Measurements from ENCODE around the gene TNRC18.
"Not testable (repeated sequence)": the region's sequence is repeated elsewhere in the genome, so short reads cannot be mapped to it uniquely, and the experiment has no call there.

TNRC18 gene

DNA sequence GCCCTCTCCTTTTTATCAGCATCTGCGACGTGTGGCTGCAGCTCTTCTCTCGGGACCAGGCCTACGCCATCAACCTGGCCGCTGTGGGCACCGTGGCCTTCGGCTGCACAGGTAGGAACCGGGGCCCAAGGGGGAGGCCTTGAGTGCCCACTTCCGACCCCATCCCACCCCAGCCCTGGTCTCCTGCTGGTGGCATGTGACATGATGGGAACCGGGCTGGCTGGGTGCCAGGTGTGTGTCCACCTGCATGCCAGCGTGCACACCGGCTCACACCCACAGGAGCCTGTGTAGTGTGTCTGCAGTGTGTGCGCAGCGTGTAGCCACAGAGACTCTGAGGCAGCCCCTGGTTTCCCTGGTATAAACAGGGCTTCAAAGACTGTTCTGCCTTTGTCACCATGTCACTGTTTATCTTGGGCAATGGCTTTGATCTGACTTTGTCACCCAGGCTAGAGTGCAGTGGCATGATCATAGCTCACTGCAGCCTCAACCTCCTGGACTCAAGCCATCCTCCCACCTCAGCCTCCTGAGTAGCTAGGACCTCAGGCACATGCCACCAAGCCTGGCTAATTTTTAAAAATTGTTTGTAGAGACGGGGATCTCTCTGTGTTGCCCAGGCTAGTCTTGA lies 131.8 kb downstream of the TNRC18 start:
- DNase-seq; in situ Hi-C loops (cut with HindIII; ENCODE audit: low pct_ligation_motif_present, low pct_unique_long_range_greater_than_20kb, low sequenced_read_pairs): not testable (repeated sequence)

DNA sequence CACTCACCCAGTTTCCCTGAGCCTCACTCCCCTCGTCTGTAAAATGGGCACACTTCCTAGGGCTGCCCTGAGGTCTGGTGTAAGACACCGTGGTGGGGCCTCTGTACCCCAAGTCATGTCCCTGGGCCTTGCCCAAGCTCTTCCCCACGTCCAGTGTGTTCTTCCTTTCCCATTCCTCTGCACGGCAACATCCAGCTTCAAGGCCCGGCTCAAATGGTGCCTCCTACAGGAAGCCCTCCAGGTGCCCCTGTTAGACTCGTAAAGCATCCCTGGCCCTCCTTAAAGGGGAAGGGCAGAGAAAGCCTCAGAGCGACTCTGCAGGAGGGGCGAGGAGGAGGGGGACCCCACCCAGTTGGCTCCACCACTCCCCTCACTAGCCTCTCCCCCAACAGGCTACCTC lies 132.3 kb downstream of the TNRC18 start:
- in situ Hi-C loops (cut with HindIII; ENCODE audit: low pct_ligation_motif_present, low pct_unique_long_range_greater_than_20kb, low sequenced_read_pairs) = no loop called here
- DNase-seq = no peak

DNA sequence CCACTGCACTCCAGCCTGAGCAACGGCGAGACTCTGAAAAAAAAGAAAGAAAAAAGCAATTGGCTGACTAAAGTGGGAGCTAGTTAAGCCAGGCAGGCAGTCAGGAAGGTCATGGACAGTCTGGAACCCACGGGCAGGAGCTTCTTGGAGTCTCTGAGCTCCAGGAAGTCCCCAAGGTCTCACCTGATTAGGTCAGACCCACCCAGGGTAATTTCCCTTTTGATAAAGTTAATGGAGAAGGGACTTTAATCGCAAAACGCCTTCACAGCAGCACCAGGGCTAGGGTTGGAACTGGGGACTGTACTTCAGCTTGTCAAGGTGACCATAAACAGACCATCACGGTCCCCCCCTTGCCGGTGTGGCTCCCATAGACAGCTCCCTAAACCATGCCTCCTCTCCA lies 134.3 kb downstream of the TNRC18 start:
- in situ Hi-C loops (cut with HindIII; ENCODE audit: low pct_ligation_motif_present, low pct_unique_long_range_greater_than_20kb, low sequenced_read_pairs) = no loop called here
- no peak for DNase-seq

DNA sequence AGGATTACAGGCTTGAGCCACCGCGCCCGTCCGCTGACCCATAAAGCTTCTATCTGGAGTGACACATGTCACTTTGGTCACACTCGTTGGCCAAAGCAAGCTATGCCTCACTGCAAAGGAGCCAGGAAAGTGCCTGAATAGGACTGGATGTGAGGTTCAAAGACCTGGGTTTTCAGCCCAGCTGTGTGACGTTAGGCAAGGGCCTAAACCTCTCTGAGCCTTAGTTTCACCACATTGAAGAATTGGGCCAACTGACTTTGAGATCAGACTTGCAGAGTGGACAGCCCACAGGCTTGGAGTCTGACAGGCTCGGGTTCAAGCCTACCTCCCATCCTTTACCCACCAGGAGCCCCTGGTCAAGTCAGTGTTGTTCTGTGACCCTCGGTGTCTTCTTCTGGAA lies 135.1 kb downstream of the TNRC18 start:
- DNase-seq; in situ Hi-C loops (cut with HindIII; ENCODE audit: low pct_ligation_motif_present, low pct_unique_long_range_greater_than_20kb, low sequenced_read_pairs): not testable (repeated sequence)

DNA sequence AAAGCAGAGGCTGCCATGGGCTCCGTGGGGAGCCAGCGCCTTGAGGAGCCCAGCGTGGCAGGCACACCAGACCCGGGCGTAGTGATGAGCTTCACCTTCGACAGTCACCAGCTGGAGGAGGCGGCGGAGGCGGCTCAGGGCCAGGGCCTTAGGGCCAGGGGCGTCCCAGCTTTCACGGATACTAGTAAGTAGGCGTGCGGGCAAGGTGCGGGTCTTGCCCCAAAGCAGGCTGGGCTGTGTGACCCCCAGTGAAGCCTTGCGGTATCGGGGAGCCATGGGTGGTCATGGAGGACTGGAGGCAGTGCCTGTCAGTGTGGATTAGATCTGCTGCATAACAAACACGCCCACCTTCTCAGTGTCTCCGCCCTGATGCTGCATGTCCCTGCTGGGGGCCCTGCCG lies 135.8 kb downstream of the TNRC18 start:
- in situ Hi-C loops (cut with HindIII; ENCODE audit: low pct_ligation_motif_present, low pct_unique_long_range_greater_than_20kb, low sequenced_read_pairs) = no loop called here
- DNase-seq = no peak

DNA sequence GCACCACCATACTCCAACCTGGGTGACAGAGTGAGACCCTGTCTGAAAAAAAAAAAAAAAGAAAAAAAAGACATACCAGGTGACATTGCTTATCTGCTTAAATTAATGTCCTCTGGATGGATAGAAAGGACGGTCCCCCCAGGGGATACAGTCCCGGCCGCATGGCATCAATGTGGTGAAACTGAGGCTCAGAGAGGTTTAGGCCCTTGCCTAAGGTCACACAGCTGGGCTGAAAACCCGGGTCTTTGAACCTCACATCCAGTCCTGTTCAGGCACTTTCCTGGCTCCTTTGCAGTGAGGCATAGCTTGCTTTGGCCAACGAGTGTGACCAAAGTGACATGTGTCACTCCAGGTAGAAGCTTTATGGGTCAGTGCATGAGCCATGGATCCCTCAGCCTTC lies 136.3 kb downstream of the TNRC18 start:
- DNase-seq; in situ Hi-C loops (cut with HindIII; ENCODE audit: low pct_ligation_motif_present, low pct_unique_long_range_greater_than_20kb, low sequenced_read_pairs): not testable (repeated sequence)

DNA sequence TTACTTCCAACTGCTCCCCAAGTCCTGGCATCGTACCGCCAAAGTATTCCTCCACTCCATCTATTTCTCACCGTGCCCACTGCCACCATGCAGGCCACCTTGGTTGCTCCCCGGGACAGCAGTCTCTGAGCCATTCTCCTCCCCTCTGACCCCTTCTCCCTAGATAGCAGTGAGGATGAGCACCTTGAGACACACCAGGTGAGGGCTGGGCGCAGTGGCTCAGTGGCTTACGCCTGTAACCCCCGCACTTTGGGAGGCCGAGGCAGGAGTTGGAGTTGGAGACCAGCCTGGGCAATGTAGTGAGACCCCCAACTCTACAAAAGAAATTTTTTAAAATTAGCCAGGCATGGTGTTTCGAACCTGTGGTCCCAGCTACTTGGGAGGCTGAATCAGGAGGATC lies 136.7 kb downstream of the TNRC18 start:
- no peak for DNase-seq
- in situ Hi-C loops (cut with HindIII; ENCODE audit: low pct_ligation_motif_present, low pct_unique_long_range_greater_than_20kb, low sequenced_read_pairs) = no loop called here

DNA sequence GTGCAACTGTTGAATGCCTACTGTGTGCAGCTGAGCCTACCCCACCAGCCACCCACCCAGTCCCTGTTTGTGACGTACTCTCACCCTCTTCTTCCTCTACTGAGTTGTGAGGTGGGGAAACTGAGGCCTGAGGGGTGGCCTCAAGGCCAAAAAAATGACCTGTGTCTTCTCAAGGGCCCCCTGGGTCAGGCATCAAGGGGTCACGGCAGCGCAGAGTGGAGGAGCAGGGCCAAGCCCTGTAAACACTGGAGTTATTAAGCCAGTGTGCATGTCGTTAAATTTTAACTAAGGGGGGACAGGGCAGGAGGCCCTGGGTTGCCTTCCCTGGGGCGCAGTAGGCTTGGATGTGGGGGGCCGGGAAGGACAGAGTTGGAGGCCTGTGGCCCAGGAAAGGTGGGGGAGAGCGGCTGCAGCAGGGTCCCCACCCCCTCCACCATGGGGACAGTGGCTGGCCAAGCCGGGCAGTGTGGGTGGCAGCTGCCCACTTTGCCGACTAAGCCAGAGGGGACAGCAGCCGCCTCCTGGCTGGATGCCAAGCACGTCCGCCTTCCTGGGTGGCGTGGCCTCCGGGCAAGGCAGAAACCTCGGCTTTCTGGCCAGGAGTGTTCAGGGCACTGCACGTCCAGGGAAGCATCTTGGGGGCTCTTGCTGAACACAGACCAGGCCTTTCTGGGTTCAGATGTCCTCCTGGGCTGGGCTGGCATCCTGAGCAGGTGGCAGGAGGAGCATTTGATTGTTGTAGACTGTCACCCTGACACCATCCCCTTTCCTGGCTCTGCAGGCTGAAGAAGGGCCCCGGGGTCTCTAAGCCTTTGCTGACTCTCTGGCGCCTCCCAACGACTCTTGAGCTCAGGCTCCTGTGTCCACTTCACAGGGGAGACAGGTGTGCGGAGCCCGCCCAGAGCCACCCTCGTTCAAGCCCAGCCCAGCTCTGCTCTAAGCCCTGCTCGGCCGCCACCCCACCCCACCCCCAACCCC lies 139.0 kb downstream of the TNRC18 start:
- in situ Hi-C loops (cut with HindIII; ENCODE audit: low pct_ligation_motif_present, low pct_unique_long_range_greater_than_20kb, low sequenced_read_pairs) = no loop called here
- DNase-seq = peak; percentile 71

DNA sequence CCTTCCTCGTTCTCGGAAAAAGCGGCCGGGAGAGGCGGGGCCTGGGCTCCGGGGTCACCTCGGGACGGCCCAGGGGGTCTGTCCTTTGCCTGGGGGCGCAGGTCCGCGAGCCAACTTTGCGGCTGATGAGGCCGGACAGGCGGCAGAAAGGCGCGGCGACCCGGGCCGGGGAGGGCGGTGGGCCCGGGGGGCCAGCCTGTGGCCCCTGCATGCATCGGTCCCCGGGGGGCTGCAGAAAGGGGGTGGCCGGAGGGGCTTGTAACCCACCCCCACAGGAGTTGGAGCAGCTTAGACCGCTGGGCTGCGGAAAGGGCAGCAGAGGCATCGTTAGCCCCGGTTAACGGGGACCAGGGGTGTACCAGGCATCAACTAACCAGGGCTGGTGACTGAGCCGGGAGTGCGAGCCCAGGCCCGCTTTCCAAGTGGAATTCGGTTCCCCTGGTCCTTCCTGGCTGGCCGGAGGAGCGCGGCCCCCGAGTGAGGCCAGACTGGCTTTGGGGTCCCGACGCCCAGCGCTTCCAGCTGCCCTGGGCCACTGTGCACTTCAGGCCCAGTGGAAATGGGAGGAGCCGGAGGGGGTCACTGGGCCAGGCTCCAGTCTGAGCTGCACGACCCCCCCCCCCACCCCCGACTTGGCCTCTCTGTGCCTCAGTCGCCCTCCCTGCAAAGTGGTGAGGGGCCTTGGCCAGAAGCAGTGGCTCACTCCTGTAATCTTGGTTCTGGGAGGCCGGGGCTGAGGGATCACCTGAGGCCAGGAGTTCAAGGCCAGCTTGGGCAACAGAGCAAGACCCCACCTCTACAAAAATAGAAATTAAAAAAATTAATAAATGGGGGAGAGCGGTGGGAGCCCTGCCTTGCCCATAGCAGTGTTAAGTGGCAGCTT lies 140.0 kb downstream of the TNRC18 start:
- peak; percentile 32 for DNase-seq
- in situ Hi-C loops (cut with HindIII; ENCODE audit: low pct_ligation_motif_present, low pct_unique_long_range_greater_than_20kb, low sequenced_read_pairs) = no loop called here

DNA sequence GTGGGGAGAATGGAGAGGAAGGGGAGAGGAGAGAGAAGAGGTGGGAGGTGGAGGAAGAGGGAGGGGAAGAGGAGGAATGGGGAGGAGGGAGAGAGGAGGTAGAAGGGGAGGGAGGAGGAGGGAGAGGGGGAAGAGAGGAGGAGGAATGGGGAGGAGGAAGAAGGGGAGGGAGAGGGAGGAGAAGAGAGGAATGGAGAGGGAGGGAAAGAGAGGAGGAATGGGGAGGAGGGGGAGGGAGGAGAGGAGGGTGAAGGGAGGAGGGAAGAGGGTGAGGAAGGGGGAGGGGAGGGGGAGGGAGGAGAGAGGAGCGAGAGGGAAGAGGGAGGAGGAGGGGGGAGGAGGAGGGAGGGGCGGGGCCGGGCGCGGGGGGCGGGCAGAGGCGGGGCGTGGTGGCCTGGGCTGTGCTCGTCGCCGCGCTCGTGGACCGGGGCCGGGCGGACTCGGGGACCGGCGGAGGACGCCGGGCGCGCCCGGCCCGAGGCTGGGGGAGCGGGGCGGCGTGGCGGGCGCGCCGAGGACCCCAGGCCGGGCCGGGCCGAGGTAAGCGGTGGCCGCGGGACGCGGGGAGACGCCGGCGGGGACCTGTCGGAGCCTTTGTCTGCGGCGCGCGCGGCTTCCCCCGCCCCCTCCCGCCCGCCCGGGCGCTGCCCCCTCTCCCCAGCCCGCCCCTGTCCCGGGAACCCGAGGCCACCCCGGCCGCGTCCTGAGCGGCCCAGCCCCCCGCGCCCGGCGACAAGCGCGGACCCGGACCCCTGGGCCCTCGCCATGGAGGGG lies 140.9 kb downstream of the TNRC18 start, which contains the start of gene SLC29A4:
SLC29A4 (plus strand) TSS at position 401 of the 774 bp plus-strand sequence. CDS start 4,874 bp downstream, outside the sequence.
- in situ Hi-C loops (cut with HindIII; ENCODE audit: low pct_ligation_motif_present, low pct_unique_long_range_greater_than_20kb, low sequenced_read_pairs) = no loop called here
- DNase-seq = no peak

DNA sequence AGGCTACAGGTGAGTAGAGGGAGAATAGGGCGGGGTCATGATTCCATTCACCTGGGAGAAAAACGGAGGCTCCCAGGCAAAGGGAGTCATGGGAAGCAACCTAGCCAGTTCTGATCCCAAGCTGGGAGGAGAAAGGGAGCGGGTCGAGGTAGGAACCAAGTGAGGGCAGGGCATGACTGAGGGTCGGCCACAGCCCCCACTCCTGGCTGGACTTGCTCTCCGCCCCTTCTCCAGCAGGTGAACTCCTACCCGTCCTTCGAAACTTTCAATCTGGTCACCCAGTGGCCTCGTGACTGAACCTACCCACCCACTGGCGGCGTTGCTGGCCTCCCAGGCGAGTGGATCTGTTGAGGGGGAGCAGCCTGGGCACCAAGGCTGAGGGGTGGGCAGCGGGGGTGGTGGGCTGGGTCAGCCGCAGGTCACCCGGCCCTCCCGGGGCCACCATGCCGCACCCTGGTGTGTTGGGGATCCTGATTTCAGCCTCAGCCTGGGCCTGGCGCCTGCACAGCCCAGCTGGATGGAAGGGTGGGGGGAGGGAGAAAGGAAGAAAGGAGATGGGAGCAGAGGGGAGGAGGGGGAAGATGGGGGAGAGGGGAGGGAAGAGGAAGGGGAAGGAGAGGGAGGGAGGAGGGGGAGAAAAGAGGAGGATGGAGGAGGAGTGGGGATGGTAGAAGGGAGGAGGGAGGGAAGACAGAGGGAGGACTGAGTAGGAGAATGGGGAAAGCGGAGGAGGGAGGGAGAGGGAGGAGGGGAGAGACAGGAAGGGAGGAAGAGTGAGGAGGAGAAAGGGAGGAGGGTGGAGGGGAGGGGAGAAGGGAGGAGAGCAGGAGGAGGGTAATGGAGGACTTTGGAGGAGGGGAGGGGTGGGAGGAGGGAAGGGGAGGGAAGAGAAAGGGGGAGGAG lies 141.8 kb downstream of the TNRC18 start:
- in situ Hi-C loops (cut with HindIII; ENCODE audit: low pct_ligation_motif_present, low pct_unique_long_range_greater_than_20kb, low sequenced_read_pairs); DNase-seq: not testable (repeated sequence)

DNA sequence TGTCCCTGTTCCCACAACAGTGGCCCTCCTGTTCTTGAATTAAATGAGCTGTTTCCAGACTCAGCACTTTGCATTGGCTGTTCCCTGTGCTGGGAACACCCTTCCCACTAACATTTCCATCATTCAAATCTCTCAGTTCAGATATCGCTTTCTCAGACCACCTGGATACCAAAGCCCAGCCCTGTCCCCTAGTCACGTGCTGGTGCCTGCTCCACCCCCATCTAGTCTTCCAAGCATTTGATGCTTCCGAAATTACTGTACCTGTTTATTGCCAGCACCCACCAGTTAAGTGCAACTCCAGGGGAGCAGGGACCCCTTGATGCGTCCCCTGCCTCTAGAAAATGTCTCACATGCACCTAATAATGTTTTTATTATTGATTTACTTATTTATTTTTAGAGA lies 143.9 kb downstream of the TNRC18 start:
- DNase-seq = no peak
- in situ Hi-C loops (cut with HindIII; ENCODE audit: low pct_ligation_motif_present, low pct_unique_long_range_greater_than_20kb, low sequenced_read_pairs) = no loop called here

DNA sequence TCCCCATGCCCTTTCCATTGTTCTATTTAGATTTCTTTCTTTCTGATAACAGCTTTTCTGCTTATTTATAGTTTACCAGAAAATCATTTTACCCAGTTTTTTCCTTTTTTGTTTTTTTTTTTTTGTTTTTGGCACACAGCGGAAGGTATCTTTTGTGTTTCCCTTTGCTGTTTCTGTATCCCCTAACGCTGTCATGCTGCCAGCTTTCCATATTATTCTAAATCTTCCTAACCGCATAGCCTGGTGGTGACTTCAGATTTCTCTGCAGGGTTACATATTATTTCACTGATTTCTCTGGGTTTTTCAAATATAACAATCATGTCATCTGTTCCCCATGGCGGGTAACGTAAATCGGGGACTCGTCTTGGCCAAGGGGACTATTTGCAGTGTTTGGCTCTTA lies 144.9 kb downstream of the TNRC18 start:
- in situ Hi-C loops (cut with HindIII; ENCODE audit: low pct_ligation_motif_present, low pct_unique_long_range_greater_than_20kb, low sequenced_read_pairs) = no loop called here
- DNase-seq = no peak

DNA sequence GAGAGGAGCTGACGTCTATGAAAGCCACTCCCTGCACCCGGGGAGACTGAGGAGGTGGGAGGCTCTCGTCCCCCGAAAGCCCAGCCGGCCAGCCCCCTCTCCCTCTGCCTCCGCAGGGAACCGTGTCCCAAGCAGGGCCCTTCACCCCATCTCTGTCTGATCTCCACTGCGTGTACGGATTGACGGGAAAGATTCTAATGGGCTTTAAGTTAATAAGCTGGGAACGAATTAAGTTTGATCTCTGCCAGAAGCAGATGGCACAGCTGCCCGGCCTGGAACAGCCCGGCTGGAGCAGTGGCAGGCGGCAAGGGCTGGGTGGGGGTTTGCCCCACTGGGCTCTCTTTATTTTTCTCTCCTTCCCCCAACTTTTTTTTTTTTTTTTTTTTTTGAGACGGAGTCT lies 147.0 kb downstream of the TNRC18 start:
- DNase-seq = no peak
- in situ Hi-C loops (cut with HindIII; ENCODE audit: low pct_ligation_motif_present, low pct_unique_long_range_greater_than_20kb, low sequenced_read_pairs) = no loop called here

DNA sequence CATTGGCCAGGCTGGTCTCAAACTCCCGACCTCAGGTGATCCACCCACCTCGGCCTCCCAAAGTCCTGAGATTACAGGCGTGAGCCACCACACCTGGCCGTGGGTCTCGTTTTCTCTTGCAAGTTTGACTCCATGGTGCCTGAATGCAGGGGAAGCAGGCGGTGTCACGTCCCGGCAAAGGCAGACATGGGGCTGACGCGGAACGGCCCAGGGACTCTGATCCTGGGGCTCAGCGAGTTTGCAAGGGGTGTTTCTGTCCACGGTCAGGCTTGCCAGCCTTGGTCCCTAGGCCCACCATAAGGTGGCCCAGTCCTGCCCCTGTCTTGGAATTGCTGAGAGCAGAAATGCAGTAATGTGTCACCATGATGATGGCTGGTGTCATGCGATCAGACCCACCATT lies 147.5 kb downstream of the TNRC18 start:
- DNase-seq; in situ Hi-C loops (cut with HindIII; ENCODE audit: low pct_ligation_motif_present, low pct_unique_long_range_greater_than_20kb, low sequenced_read_pairs): not testable (repeated sequence)

DNA sequence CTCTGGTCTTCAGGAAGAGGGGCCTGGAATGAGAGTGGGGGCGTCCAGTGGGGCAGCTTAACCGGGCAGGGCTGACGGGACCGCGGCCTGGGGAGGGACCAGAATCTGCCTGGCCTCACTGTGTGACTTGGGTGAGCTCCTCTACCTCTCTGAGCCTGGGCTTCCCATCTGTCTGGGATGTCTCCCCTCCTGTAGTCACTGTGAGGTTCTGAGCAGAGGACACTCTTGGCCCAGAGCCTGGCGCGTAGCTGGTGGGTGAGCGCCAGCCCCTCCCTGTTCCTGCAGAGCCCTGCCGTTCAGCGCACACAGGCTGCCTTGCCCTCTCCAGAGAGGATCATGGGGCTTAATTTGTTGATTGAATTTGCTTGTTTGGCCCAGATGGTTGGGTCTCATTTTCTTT lies 148.1 kb downstream of the TNRC18 start:
- DNase-seq; in situ Hi-C loops (cut with HindIII; ENCODE audit: low pct_ligation_motif_present, low pct_unique_long_range_greater_than_20kb, low sequenced_read_pairs): not testable (repeated sequence)

DNA sequence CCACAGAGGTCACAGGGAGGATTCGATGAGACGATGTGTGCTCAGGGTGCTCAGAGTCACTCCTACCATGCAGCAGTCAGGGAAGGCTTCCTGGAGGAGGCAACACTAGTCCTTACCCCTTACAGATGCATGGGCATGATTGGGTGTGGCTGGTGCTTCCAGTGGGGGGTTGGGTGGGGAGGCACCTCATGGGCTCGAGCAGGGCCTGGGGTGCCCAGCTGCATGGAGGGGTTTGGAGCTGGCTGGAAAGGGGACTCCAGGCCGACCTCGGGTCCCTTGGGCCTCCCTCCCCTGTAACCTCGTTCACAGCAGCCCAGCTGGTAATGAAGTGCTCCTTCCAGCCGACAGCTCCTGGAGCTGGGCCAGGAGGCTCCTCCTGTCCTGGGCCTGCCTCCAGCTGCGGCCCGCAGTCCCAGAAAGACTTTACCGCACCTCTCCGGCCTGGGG lies 148.6 kb downstream of the TNRC18 start:
- DNase-seq = not testable (repeated sequence)

More for the DNA sequence above, 148.6 kb downstream of the TNRC18 start:
- in situ Hi-C loops (cut with HindIII; ENCODE audit: low pct_ligation_motif_present, low pct_unique_long_range_greater_than_20kb, low sequenced_read_pairs) = not testable (repeated sequence)
